H9 (cell line): Measurements from ENCODE around the gene HMBS. TPM values are rescaled to one million over a fixed set of nuclear protein-coding genes. Genes with fewer than 3 reads are reported as not detected.

Experiments used
- DNase-seq: peaks from one replicate; pipeline ENCODE4 v3.0.0-alpha.2; 2017
- H2AFZ ChIP-seq: one replicate; pipeline ENCODE4 v1.6.1; 2013; ENCODE audit warnings: mild to moderate bottlenecking, low read length, control low read depth, moderate library complexity
- H2AK5ac ChIP-seq: 2 replicates; pipeline ENCODE4 v1.6.1; 2013; ENCODE audit warnings: low read length, control low read depth, mixed read lengths; ENCODE audit not compliant: insufficient read length
- H2BK120ac ChIP-seq: one replicate; pipeline ENCODE4 v1.6.1; 2013; ENCODE audit warnings: low read depth, mild to moderate bottlenecking, low read length, control low read depth, inconsistent platforms; ENCODE audit not compliant: poor library complexity, severe bottlenecking
- H2BK12ac ChIP-seq: 2 replicates; pipeline ENCODE4 v1.6.1; 2013; ENCODE audit warnings: low read length, control low read depth, mixed read lengths, low read depth; ENCODE audit not compliant: insufficient read length
- H2BK15ac ChIP-seq: 2 replicates; pipeline ENCODE4 v1.6.1; 2013; ENCODE audit warnings: low read depth, low read length, control low read depth
- H2BK20ac ChIP-seq: one replicate; pipeline ENCODE4 v1.6.1; 2013; ENCODE audit warnings: low read depth, mild to moderate bottlenecking, low read length, control low read depth, inconsistent platforms; ENCODE audit not compliant: poor library complexity, severe bottlenecking
- H2BK5ac ChIP-seq: 2 replicates; pipeline ENCODE4 v1.6.1; 2013; ENCODE audit warnings: low read length, control low read depth, mixed read lengths; ENCODE audit not compliant: insufficient read length
- H3K14ac ChIP-seq: 2 replicates; pipeline ENCODE4 v1.6.1; 2013; ENCODE audit warnings: low read length, control low read depth; ENCODE audit not compliant: insufficient read depth
- H3K18ac ChIP-seq: 2 replicates; pipeline ENCODE4 v1.6.1; 2013; ENCODE audit warnings: low read depth, mild to moderate bottlenecking, mixed read lengths, low read length, control low read depth; ENCODE audit not compliant: insufficient read length
- H3K23ac ChIP-seq: 2 replicates; pipeline ENCODE4 v1.6.1; 2013; ENCODE audit warnings: low read length, control low read depth, mixed read lengths, low read depth; ENCODE audit not compliant: insufficient read length
- H3K23me2 ChIP-seq: 2 replicates; pipeline ENCODE4 v1.6.1; 2013; ENCODE audit warnings: low read depth, mild to moderate bottlenecking, mixed read lengths, low read length, control low read depth; ENCODE audit not compliant: insufficient read length, poor library complexity, severe bottlenecking
- H3K27ac ChIP-seq: 2 replicates; pipeline ENCODE4 v1.5.1; 2013; ENCODE audit warnings: low read length, control low read depth, mixed read lengths, low read depth; ENCODE audit not compliant: insufficient read length
- H3K27me3 ChIP-seq: 2 replicates; pipeline ENCODE4 v1.6.1; 2013; ENCODE audit warnings: low read length, control low read depth, inconsistent platforms; ENCODE audit not compliant: insufficient read depth
- H3K4ac ChIP-seq: 2 replicates; pipeline ENCODE4 v1.6.1; 2013; ENCODE audit warnings: low read depth, mild to moderate bottlenecking, control low read depth, inconsistent platforms, low read length, moderate library complexity
- H3K4me1 ChIP-seq: 2 replicates; pipeline ENCODE4 v1.6.1; 2013; ENCODE audit warnings: low read length, control low read depth, inconsistent platforms; ENCODE audit not compliant: insufficient read depth
- H3K4me2 ChIP-seq: 2 replicates; pipeline ENCODE4 v1.6.1; 2013; ENCODE audit warnings: low read length, control low read depth, mixed read lengths; ENCODE audit not compliant: insufficient read length, insufficient read depth
- H3K56ac ChIP-seq: 2 replicates; pipeline ENCODE4 v1.6.1; 2013; ENCODE audit warnings: low read depth, mild to moderate bottlenecking, mixed read lengths, low read length, control low read depth; ENCODE audit not compliant: insufficient read length
- H3K79me1 ChIP-seq: 2 replicates; pipeline ENCODE4 v1.6.1; 2013; ENCODE audit warnings: low read depth, mild to moderate bottlenecking, moderate library complexity, low read length, control low read depth, inconsistent platforms; ENCODE audit not compliant: insufficient read depth, poor library complexity, severe bottlenecking
- H3K79me2 ChIP-seq: 2 replicates; pipeline ENCODE4 v1.6.1; 2013; ENCODE audit warnings: low read length, control low read depth, inconsistent platforms; ENCODE audit not compliant: insufficient read depth
- H3K9ac ChIP-seq: 2 replicates; pipeline ENCODE4 v1.6.1; 2013; ENCODE audit warnings: low read length, control low read depth, mixed read lengths; ENCODE audit not compliant: insufficient read length; ENCODE audit errors: extremely low read depth
- H3K9me3 ChIP-seq: one replicate; pipeline ENCODE4 v1.6.1; 2013; ENCODE audit warnings: low read depth, low read length, inconsistent platforms; ENCODE audit not compliant: control insufficient read depth
- H3T11ph ChIP-seq: one replicate; pipeline ENCODE4 v1.6.1; 2013; ENCODE audit warnings: mild to moderate bottlenecking, low read length, control low read depth, inconsistent platforms
- H4K20me1 ChIP-seq: one replicate; pipeline ENCODE4 v1.6.1; 2013; ENCODE audit not compliant: control insufficient read depth, insufficient read length, insufficient read depth
- H4K5ac ChIP-seq: 2 replicates; pipeline ENCODE4 v1.6.1; 2013; ENCODE audit warnings: low read depth, mild to moderate bottlenecking, mixed read lengths, low read length, control low read depth; ENCODE audit not compliant: insufficient read length
- H4K8ac ChIP-seq: replicated peaks from 2 replicates; pipeline ENCODE4 v1.6.1; 2013; ENCODE audit warnings: low read length, control low read depth, mixed read lengths, low read depth; ENCODE audit not compliant: insufficient read length
- H4K91ac ChIP-seq: 2 replicates; pipeline ENCODE4 v1.6.1; 2013; ENCODE audit warnings: low read depth, mild to moderate bottlenecking, moderate library complexity, mixed read lengths, low read length, control low read depth; ENCODE audit not compliant: insufficient read length
- H3K27ac Mint-ChIP-seq, 3 experiments: 2 replicates in 2 of 3; 3 replicates in 1 of 3; pipeline ENCODE4 v1.8.0; 2020 to 2021; ENCODE audit warnings: mixed read lengths in 3 of 3, mild to moderate bottlenecking in 1 of 3, moderate library complexity in 1 of 3
- H3K27me3 Mint-ChIP-seq: 2 replicates; pipeline ENCODE4 v1.8.0; 2021; ENCODE audit warnings: low read depth, mild to moderate bottlenecking, moderate library complexity, mixed read lengths
- H3K36me3 Mint-ChIP-seq, 3 experiments: 2 replicates in 2 of 3; 3 replicates in 1 of 3; pipeline ENCODE4 v1.8.0; 2020 to 2021; ENCODE audit warnings: low read depth in 3 of 3, mixed read lengths in 3 of 3; ENCODE audit not compliant: insufficient read depth in 1 of 3
- H3K4me1 Mint-ChIP-seq, 2 experiments: 2 replicates each; pipeline ENCODE4 v1.8.0; 2020; ENCODE audit warnings: mixed read lengths in 2 of 2
- H3K4me3 Mint-ChIP-seq, 2 experiments: 2 replicates in 1 of 2; 3 replicates in 1 of 2; pipeline ENCODE4 v1.8.0; 2020 to 2021; ENCODE audit warnings: mild to moderate bottlenecking in 2 of 2, mixed read lengths in 2 of 2, moderate library complexity in 1 of 2
- H3K9me3 Mint-ChIP-seq, 2 experiments: 2 replicates in 1 of 2; 3 replicates in 1 of 2; pipeline ENCODE4 v1.8.0; 2020; ENCODE audit warnings: mild to moderate bottlenecking in 2 of 2, mixed read lengths in 2 of 2, moderate library complexity in 1 of 2
- WGBS: extraction: QIAGEN DNeasy Blood & Tissue Kit; methylation state at CpG from one replicate; pipeline ENCODE4 v1.1.7; 2013; ENCODE audit warnings: missing lambda C conversion rate, low lambda C conversion rate, mixed read lengths; ENCODE audit not compliant: insufficient read length; ENCODE audit errors: extremely low coverage; 5-methylcytosine and 5-hydroxymethylcytosine counted together
- total RNA-seq: library from RNA; stranded (reverse); gene quantifications from 2 replicates; pipeline ENCODE4 v1.2.1, GENCODE V29; 2021
- TF ChIP-seq, protein P1 (sequence below): fragments of 200-600 bp; sonication (generic); conservative IDR thresholded peaks from 3 replicates; pipeline ENCODE4 v1.8.0; 2021; ENCODE audit warnings: antibody characterized with exemption, mild to moderate bottlenecking

The HMBS gene
- total RNA-seq, 1 experiment from 2014 or later: 57.7 TPM

DNA sequence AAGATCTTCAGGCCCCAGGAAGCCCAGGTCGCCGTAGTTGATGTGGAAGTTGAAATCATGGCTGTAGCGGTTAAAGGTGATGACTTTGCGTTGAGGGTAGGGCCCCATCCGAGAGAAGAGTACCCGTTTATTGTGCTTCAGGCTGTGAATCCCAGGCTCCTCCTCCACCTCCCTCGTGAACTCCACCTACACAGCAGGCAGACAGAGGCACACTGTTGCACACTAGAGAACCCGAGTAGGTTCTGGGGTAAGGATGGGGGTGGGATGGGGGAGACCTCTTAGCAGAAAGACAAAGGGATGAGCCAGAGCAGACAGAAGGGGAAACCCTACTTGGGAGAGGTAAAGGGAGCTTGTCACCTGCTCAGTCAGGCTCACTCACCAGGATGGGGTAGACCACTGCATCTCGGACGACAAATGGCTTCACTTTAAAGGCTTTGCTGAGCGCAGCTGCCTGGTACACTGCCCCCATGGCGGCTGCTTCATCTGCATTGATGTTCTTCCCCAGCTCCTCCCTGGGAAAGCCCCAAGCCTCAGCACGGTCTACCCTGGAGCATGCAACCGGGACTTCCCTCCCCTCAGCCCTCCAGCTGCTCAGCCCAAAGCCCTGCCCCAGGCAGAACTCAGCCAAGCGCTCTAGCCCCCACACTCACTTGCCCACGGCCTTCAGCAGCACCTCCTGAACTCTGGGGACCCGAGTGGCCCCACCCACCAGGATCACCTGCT, 33.1 kb upstream of the HMBS start:
- Histone ChIP-seq H2BK12ac (no peak overlapping the region), H3K9ac (no peak overlapping the region), H3K79me2 (peaks cover 10% of the 10 kb centered on the region), H3K23me2 (peaks cover 6% of the 10 kb centered on the region), H4K91ac (no peak overlapping the region), H4K20me1 (no peaks in the 10 kb centered on the region), H3K14ac (no peak overlapping the region), H3K4me2 (no peak overlapping the region), H4K5ac (no peak overlapping the region), H3K23ac (no peak overlapping the region), H3T11ph (no peak overlapping the region), H2BK120ac (no peak overlapping the region), H3K79me1 (peaks cover 13% of the 10 kb centered on the region), H4K8ac (no peak overlapping the region), H2BK5ac (no peak overlapping the region), H2BK20ac (no peak overlapping the region), H3K18ac (no peak overlapping the region), H3K4me1 (no peaks in the 10 kb centered on the region; the same call in 1 of the 2 replicates), H2AFZ (no peak overlapping the region), H2BK15ac (no peak overlapping the region), H3K4ac (no peak overlapping the region), H2AK5ac (no peak overlapping the region), H3K56ac (no peak overlapping the region), H3K27ac (no peak overlapping the region), H3K9me3 (no peaks in the 10 kb centered on the region), H3K27me3 (0 out of 2 replicates have a peak, but pooled peaks cover 3% of the 10 kb centered on the region)
- TF ChIP-seq, protein P1, sequence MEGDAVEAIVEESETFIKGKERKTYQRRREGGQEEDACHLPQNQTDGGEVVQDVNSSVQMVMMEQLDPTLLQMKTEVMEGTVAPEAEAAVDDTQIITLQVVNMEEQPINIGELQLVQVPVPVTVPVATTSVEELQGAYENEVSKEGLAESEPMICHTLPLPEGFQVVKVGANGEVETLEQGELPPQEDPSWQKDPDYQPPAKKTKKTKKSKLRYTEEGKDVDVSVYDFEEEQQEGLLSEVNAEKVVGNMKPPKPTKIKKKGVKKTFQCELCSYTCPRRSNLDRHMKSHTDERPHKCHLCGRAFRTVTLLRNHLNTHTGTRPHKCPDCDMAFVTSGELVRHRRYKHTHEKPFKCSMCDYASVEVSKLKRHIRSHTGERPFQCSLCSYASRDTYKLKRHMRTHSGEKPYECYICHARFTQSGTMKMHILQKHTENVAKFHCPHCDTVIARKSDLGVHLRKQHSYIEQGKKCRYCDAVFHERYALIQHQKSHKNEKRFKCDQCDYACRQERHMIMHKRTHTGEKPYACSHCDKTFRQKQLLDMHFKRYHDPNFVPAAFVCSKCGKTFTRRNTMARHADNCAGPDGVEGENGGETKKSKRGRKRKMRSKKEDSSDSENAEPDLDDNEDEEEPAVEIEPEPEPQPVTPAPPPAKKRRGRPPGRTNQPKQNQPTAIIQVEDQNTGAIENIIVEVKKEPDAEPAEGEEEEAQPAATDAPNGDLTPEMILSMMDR: no peak
- Mint-ChIP-seq H3K9me3 (no peaks in the 10 kb centered on the region), H3K27ac (no peak overlapping the region), H3K36me3 (peaks cover 84 to 96% (median 90%) of the 10 kb centered on the region in 3 experiments), H3K4me3 (no peak overlapping the region; a peak in 1 of 5 replicates), H3K4me1 (peaks cover 8 to 12% of the 10 kb centered on the region in 2 experiments), H3K27me3 (no peaks in the 10 kb centered on the region)
- no CpG with 5 or more reads among the region's 17 CpGs for WGBS
- no peak for DNase-seq
